DND-41 (cell line): Measurements from ENCODE around the gene SLC8A2.

Experiments used
- EZH2 ChIP-seq: IDR thresholded peaks from 3 replicates; pipeline ENCODE4 v1.6.1; 2012; ENCODE audit warnings: borderline replicate concordance, low read depth, mild to moderate bottlenecking, moderate library complexity, low read length, inconsistent platforms; ENCODE audit not compliant: severe bottlenecking
- TF ChIP-seq, protein P1 (sequence below): IDR thresholded peaks from 2 replicates; pipeline ENCODE4 v1.5.1; 2012; ENCODE audit warnings: borderline replicate concordance, low read length, moderate library complexity, mild to moderate bottlenecking; ENCODE audit not compliant: poor library complexity, severe bottlenecking; ENCODE audit errors: extremely low read depth

DNA sequence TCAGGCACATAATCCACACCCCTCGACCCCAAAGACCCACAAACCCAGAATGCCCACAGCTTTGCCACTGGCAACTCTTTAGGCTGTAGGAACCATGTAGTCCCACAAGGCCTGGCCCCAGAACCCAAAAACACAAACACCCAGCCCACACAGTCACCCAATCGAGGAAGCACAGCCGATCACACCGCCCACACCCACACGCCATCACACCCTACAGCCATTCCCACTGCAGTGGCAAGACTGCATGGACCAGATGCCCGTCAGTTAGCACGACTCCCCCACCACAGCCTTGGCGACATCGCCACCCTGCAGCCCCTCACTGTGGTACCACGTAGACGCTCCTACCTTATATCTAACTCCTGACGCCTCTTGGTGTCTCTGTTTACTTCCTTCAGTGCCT, 28.4 kb downstream of the SLC8A2 start:
- TF ChIP-seq, protein P1, sequence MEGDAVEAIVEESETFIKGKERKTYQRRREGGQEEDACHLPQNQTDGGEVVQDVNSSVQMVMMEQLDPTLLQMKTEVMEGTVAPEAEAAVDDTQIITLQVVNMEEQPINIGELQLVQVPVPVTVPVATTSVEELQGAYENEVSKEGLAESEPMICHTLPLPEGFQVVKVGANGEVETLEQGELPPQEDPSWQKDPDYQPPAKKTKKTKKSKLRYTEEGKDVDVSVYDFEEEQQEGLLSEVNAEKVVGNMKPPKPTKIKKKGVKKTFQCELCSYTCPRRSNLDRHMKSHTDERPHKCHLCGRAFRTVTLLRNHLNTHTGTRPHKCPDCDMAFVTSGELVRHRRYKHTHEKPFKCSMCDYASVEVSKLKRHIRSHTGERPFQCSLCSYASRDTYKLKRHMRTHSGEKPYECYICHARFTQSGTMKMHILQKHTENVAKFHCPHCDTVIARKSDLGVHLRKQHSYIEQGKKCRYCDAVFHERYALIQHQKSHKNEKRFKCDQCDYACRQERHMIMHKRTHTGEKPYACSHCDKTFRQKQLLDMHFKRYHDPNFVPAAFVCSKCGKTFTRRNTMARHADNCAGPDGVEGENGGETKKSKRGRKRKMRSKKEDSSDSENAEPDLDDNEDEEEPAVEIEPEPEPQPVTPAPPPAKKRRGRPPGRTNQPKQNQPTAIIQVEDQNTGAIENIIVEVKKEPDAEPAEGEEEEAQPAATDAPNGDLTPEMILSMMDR, result no peak
- no peak for TF ChIP-seq EZH2
